ENCODE results near the gene CCDC88C.
"Not testable (repeated sequence)": the region's sequence is repeated elsewhere in the genome, so short reads cannot be mapped to it uniquely, and the experiment has no call there.

The CCDC88C gene

GRCh38 chr14:91410771-91411536 is 6.7 kb downstream of the CCDC88C start:
- Mint-ChIP-seq H3K9me3 (no peaks in the 10 kb centered on the region), H3K36me3 (ENCODE audit: low read depth) (peaks cover 84% of the 10 kb centered on the region), H3K4me1 (ENCODE audit: low read depth) (peaks cover 83% of the 10 kb centered on the region), H3K27ac (peak overlapping the region; percentile 94), H3K27me3 (ENCODE audit: low read depth) (no peaks in the 10 kb centered on the region), H3K4me3 (peak overlapping the region; percentile 80)
- DNase-seq (ENCODE audit: low spot score), result no peak

DNA sequence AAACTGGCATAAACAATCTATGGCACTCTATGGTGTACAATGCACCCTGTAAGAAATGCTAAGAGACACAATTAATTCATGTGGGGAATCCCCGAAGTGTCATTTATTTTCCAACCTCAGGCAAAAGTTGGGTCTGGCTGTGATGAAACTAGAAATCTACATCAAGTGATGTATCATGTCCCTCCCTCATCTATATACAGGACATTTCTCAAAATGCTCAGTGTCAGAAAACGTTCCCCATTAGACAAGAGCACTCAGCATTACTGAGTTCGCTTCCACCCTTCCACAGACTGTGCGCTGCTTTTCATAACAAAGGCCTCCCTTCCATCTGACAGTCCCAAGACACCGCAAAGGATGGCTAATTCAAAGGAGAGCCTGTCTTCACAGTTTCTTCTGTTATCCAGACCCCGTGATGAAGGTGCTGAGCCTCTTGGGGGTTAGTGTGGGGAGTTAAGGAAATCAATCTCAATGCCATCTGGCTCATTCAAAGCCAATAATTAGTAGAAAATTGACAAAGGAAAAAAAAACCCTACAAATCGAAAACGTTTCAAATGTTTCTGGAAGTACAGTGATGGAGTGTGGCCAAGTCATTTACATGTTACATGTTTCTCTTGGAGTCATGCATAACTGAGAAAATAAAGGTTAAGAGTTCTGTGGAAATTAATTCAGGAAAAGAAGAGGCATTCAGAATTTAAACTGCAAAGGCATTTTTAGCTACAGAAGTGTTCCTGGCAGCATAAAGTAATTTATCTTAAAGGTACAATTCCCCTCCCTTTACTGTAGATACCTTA is 7.5 kb downstream of the CCDC88C start:
- Mint-ChIP-seq H3K27me3 (ENCODE audit: low read depth) (no peaks in the 10 kb centered on the region), H3K4me3 (peak overlapping the region; percentile 80), H3K9me3 (no peaks in the 10 kb centered on the region), H3K27ac (peak overlapping the region; percentile 94), H3K36me3 (ENCODE audit: low read depth) (peaks cover 84% of the 10 kb centered on the region), H3K4me1 (ENCODE audit: low read depth) (peaks cover 86% of the 10 kb centered on the region)
- peak; percentile 71 for DNase-seq (ENCODE audit: low spot score)

DNA sequence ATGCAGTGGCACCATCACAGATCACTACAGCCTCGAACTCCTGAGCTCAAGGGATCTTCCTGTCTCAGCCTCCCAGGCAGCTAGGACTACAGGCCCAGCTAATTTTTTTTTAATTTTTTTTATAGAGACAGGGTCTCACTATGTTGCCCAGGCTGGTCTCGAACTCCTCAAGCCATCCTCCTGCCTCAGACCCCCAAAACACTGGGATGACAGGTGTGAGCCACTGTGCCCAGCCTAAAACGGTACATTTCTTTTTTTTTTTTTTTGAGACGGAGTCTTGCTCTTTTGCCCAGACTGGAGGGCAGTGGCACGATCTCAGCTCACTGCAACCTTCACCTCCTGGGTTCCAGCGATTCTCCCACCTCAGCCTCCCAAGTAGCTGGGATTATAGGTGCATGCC is 8.4 kb downstream of the CCDC88C start:
- not testable (repeated sequence) for DNase-seq (ENCODE audit: low spot score); H3K27me3 Mint-ChIP-seq (ENCODE audit: low read depth); H3K9me3 Mint-ChIP-seq
- peak overlapping the region; percentile 78 for H3K27ac Mint-ChIP-seq
- peaks cover 81% of the 10 kb centered on the region for H3K36me3 Mint-ChIP-seq (ENCODE audit: low read depth)
- peaks cover 86% of the 10 kb centered on the region for H3K4me1 Mint-ChIP-seq (ENCODE audit: low read depth)
- peak overlapping the region; percentile 80 for H3K4me3 Mint-ChIP-seq

DNA sequence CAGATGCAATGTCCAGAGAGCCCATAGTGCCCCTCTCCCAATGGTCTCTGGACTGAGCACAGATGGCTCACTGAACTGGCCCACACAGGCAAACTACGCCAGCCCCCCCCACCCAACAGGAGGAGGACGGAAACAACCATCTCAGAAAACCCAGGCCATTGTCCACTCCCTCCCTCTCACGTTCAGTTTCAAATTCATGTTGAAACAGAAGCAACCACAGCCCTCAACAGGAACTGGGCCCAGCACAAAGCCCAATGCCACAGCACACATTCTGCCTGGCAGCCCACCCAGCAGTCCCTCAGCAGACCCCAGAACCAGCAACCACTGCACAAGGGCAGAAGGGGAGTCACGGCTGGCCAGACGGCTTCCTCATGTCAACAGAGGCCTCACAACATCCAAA is 10.6 kb downstream of the CCDC88C start:
- H3K4me3 Mint-ChIP-seq, result peak overlapping the region; percentile 72
- no peaks in the 10 kb centered on the region for H3K27me3 Mint-ChIP-seq (ENCODE audit: low read depth)
- no peak for DNase-seq (ENCODE audit: low spot score)
- peak overlapping the region; percentile 76 for H3K27ac Mint-ChIP-seq
- H3K9me3 Mint-ChIP-seq, result no peaks in the 10 kb centered on the region
- peaks cover 79% of the 10 kb centered on the region for H3K36me3 Mint-ChIP-seq (ENCODE audit: low read depth)
- peaks cover 85% of the 10 kb centered on the region for H3K4me1 Mint-ChIP-seq (ENCODE audit: low read depth)

DNA sequence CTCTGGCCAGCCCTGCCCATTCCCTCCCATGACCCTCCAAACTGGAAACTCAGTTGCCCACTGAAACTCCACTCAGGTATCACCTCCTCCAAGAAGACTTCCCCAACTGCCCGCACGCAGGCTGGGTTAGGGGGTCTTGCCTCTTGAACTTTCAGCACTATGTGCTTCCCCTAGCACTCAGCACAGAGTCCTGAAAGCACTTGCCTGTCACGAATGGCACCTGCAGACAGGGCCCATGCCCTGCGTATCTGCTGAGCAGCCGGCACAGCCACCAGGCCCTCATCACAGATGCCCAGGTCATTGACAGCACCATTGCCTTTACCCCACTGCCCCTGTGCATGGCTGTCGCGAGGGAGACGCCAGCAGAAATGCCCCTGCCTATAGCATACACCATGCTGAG is 11.2 kb downstream of the CCDC88C start:
- Mint-ChIP-seq H3K27ac (peak overlapping the region; percentile 76), H3K4me3 (peak overlapping the region; percentile 72), H3K36me3 (ENCODE audit: low read depth) (peaks cover 78% of the 10 kb centered on the region), H3K4me1 (ENCODE audit: low read depth) (peaks cover 83% of the 10 kb centered on the region), H3K27me3 (ENCODE audit: low read depth) (no peaks in the 10 kb centered on the region), H3K9me3 (no peaks in the 10 kb centered on the region)
- no peak for DNase-seq (ENCODE audit: low spot score)

DNA sequence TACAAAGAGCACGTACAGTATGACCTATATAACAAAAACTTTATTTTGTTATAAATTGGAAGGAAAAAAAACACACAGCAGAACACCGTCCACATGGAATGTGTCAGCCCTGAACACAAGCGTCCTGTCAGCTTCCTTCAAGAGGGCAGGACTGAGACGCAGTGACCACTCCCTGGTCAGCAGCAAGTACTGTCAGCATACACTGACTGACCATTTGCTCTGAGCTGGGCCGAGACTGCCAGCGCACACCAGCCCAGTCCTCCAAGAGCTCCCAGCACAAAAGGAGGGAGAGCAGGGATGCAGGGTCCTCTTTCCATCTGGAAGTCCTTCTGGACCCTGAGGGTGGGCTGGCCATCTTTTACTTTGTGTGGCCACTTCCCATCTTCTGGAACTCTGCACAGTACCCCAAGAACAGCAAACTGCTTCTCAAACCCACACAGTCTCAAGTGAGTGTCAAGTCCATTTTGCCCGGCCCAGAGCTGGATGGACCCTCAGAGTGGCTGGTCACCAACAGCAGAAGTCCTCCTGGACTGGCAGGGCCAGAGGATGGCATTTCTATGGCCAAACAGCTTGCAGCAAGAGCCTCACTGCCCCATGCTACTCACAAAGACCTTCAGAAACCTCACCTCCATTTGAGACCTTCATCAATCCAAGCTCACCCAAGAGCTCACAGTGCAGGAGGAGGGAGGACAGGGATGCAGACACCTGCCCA is 11.7 kb downstream of the CCDC88C start:
- peaks cover 73% of the 10 kb centered on the region for H3K36me3 Mint-ChIP-seq (ENCODE audit: low read depth)
- H3K27me3 Mint-ChIP-seq (ENCODE audit: low read depth), result no peaks in the 10 kb centered on the region
- H3K4me1 Mint-ChIP-seq (ENCODE audit: low read depth), result peaks cover 78% of the 10 kb centered on the region
- H3K9me3 Mint-ChIP-seq, result no peaks in the 10 kb centered on the region
- peak overlapping the region; percentile 78 for H3K27ac Mint-ChIP-seq
- H3K4me3 Mint-ChIP-seq, result peak overlapping the region; percentile 72
- no peak for DNase-seq (ENCODE audit: low spot score)

DNA sequence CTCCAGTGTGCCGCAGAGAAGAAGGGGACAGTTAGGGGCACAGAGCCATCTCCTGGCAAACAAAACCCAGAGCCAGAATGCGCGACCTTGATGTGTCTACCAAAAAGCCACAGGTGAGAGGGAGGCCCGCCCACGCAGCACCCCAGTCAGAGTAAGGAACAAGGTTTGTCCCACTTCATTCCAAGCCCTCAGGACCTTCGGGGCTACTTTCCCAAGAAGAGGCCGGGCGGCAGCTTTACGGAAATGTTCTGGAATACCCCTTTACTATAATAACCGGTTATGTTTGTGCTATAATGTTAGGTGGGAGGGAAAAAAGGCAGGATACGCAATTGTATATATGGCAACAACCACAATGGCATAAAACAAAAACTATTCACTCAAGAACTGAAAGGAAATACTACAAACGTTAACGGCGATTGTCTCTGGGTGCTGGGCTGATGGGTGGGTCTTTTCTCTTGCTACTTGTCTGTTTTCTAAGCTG is 12.3 kb downstream of the CCDC88C start:
- Mint-ChIP-seq H3K27me3 (ENCODE audit: low read depth) (no peaks in the 10 kb centered on the region), H3K4me1 (ENCODE audit: low read depth) (peaks cover 79% of the 10 kb centered on the region), H3K4me3 (peak overlapping the region; percentile 72), H3K27ac (peak overlapping the region; percentile 78), H3K36me3 (ENCODE audit: low read depth) (peaks cover 70% of the 10 kb centered on the region), H3K9me3 (no peaks in the 10 kb centered on the region)
- DNase-seq (ENCODE audit: low spot score), result peak; percentile 59

GRCh38 chr14:91402771-91403600 is 14.6 kb downstream of the CCDC88C start:
- no peaks in the 10 kb centered on the region for H3K9me3 Mint-ChIP-seq
- no peak for DNase-seq (ENCODE audit: low spot score)
- peaks cover 80% of the 10 kb centered on the region for H3K4me1 Mint-ChIP-seq (ENCODE audit: low read depth)
- no peaks in the 10 kb centered on the region for H3K27me3 Mint-ChIP-seq (ENCODE audit: low read depth)
- H3K4me3 Mint-ChIP-seq, result peak overlapping the region; percentile 68
- H3K36me3 Mint-ChIP-seq (ENCODE audit: low read depth), result peaks cover 54% of the 10 kb centered on the region
- peak overlapping the region; percentile 66 for H3K27ac Mint-ChIP-seq

DNA sequence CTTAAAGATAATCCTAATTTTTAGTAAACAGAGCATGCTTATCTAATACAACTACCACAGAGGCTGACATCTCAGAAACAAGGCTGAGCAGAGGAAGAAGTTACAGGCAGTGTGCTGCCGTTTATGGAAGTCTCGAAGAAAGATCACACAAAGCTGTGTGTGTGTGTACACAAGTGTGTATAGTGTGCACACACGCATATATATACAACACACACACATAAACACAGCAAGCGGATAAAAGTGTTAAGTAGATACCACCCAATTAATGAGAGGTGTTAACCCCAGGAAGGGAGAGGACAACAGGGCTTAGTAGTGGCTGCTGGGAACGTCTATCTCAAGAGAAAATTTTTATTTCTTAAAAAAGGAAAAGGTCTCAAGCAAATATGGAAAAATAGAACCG is 15.3 kb downstream of the CCDC88C start:
- no peaks in the 10 kb centered on the region for H3K9me3 Mint-ChIP-seq
- H3K36me3 Mint-ChIP-seq (ENCODE audit: low read depth), result peaks cover 54% of the 10 kb centered on the region
- peak overlapping the region; percentile 68 for H3K4me3 Mint-ChIP-seq
- no peak for DNase-seq (ENCODE audit: low spot score)
- peaks cover 81% of the 10 kb centered on the region for H3K4me1 Mint-ChIP-seq (ENCODE audit: low read depth)
- no peaks in the 10 kb centered on the region for H3K27me3 Mint-ChIP-seq (ENCODE audit: low read depth)
- peak overlapping the region; percentile 74 for H3K27ac Mint-ChIP-seq

GRCh38 chr14:91401751-91402150 is 15.9 kb downstream of the CCDC88C start:
- no peaks in the 10 kb centered on the region for H3K9me3 Mint-ChIP-seq
- DNase-seq (ENCODE audit: low spot score), result no peak
- no peak overlapping the region for H3K27ac Mint-ChIP-seq
- H3K4me3 Mint-ChIP-seq, result no peak overlapping the region
- no peaks in the 10 kb centered on the region for H3K27me3 Mint-ChIP-seq (ENCODE audit: low read depth)
- peaks cover 78% of the 10 kb centered on the region for H3K4me1 Mint-ChIP-seq (ENCODE audit: low read depth)
- peaks cover 51% of the 10 kb centered on the region for H3K36me3 Mint-ChIP-seq (ENCODE audit: low read depth)

GRCh38 chr14:91400696-91401095 is 16.9 kb downstream of the CCDC88C start:
- peak overlapping the region; percentile 99 for H3K4me3 Mint-ChIP-seq
- H3K36me3 Mint-ChIP-seq (ENCODE audit: low read depth), result peaks cover 48% of the 10 kb centered on the region
- DNase-seq (ENCODE audit: low spot score), result no peak
- peak overlapping the region; percentile 93 for H3K27ac Mint-ChIP-seq
- no peaks in the 10 kb centered on the region for H3K9me3 Mint-ChIP-seq
- H3K4me1 Mint-ChIP-seq (ENCODE audit: low read depth), result peaks cover 78% of the 10 kb centered on the region
- no peaks in the 10 kb centered on the region for H3K27me3 Mint-ChIP-seq (ENCODE audit: low read depth)

DNA sequence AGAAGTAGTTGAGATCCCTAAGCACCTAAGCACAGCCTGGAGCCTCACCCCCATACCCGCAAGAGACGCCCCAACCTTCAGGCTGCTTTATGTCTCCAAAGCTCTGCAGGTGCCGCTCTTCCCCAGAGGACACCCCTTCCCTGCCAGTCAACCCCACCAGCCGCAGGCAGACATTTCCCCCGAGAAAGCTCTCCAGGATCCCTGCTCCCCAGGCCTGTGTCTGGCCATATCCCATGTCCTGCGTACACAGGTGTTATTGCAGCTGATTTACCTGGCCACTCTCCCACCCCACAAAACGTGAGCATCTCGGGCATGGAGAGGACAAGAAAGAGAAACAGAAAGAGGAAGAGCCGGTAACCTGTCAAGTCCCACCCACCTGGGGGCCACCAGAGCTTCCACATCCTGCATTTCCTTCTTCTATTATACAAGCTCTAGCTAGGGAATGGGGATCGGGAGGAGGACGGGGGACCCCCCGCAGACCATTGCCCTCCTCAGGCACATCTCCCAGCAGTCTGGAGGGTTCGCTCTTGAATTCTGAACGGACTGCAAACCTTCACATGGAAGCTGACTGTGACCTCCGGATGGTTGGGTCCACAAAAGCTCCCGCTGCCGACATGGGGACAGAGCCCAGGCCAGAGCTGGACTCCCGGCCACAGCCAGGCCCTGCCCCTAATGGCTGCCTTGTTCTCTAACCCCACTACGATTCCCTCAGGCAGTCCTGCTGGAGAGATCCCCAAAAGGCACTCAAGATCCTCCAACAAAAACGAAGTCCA is 17.6 kb downstream of the CCDC88C start:
- Mint-ChIP-seq H3K36me3 (ENCODE audit: low read depth) (peaks cover 48% of the 10 kb centered on the region), H3K4me3 (peak overlapping the region; percentile 99), H3K9me3 (no peaks in the 10 kb centered on the region), H3K27me3 (ENCODE audit: low read depth) (no peaks in the 10 kb centered on the region), H3K27ac (peak overlapping the region; percentile 93), H3K4me1 (ENCODE audit: low read depth) (peaks cover 77% of the 10 kb centered on the region)
- DNase-seq (ENCODE audit: low spot score), result no peak

Measured in T-helper 2 cell treated with Interferon-gamma antibody and Interleukin-4, amounts not matched to agents 5 μg/mL and 100 μg/mL, for 36 hours (primary cell).